ENCODE data around the gene ACAP2. TPM values are rescaled to one million over a fixed set of nuclear protein-coding genes. Genes with fewer than 3 reads are reported as not detected.
A peak's percentile ranks its signal among the peaks of the same experiment; 100 is the strongest.
"Not testable (repeated sequence)": the region's sequence is repeated elsewhere in the genome, so short reads cannot be mapped to it uniquely, and the experiment has no call there.

The ACAP2 gene, protein sequence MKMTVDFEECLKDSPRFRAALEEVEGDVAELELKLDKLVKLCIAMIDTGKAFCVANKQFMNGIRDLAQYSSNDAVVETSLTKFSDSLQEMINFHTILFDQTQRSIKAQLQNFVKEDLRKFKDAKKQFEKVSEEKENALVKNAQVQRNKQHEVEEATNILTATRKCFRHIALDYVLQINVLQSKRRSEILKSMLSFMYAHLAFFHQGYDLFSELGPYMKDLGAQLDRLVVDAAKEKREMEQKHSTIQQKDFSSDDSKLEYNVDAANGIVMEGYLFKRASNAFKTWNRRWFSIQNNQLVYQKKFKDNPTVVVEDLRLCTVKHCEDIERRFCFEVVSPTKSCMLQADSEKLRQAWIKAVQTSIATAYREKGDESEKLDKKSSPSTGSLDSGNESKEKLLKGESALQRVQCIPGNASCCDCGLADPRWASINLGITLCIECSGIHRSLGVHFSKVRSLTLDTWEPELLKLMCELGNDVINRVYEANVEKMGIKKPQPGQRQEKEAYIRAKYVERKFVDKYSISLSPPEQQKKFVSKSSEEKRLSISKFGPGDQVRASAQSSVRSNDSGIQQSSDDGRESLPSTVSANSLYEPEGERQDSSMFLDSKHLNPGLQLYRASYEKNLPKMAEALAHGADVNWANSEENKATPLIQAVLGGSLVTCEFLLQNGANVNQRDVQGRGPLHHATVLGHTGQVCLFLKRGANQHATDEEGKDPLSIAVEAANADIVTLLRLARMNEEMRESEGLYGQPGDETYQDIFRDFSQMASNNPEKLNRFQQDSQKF
- polyA plus RNA-seq (2013, experiment 1 of 2): 28.1 TPM
- 29.2 TPM for polyA plus RNA-seq (2013, experiment 2 of 2)

DNA sequence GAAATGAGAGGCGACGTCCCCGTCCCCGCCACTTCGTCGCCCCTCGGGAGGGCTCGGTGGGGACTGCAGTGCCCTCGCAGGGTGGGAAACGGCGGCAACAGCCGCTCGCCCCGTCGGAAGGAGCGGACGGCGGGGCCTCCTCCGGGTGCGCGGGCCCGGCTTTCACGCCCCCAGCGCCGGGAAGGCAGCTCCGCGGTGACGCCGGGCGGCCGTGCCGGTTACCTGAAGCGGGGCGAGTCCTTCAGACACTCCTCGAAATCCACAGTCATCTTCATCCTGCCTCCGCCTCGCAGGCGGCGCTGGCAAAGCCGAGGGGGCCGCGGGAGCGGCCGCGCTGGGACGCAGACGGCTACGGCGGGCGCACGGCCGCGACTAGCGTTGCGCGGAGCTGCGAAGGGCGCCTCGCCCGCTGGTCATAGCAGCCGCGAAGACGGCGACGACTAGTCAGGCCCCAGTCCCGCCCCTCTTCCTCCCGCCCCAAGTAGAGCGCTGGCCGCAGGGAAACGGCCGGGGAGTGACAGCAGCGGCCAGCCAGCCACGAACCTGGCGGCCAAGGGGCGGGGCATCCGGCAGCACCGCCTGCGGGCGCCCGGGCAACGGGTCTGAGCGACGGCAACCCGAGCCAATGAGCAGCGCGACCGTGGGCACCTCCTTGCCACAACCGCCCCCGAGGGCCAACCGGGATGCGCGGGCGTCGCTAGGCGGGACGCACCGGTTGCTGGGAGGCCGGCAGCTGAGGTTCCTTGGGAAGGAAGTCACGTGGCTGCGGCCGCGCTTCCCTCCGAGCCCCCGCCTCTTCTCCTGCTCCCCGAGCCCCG is at the start of gene ACAP2:
ACAP2 (minus strand) TSS at position 448 of the 818 bp plus-strand sequence; CDS start at position 275, 173 bp downstream.
- H3K27me3 ChIP-seq (ENCODE audit: control insufficient read depth in 1 of 2, insufficient read depth in 1 of 2, low read length in 2 of 2): no peaks in the 10 kb centered on the region
- H3K36me3 ChIP-seq (ENCODE audit: control insufficient read depth in 1 of 2, insufficient read depth in 2 of 2, low read depth in 1 of 2, low read length in 2 of 2): no peaks in the 10 kb centered on the region
- H2AK5ac ChIP-seq (ENCODE audit: low read length, severe bottlenecking): no peak within 1 kb of the TSS
- H3K27ac ChIP-seq (ENCODE audit: low read length, poor library complexity, severe bottlenecking): peak within 1 kb of the TSS; percentile 64
- peak within 1 kb of the TSS; percentile 93 to 94 for H3K4ac ChIP-seq (ENCODE audit: low read depth in 1 of 2, low read length in 2 of 2)
- H3K18ac ChIP-seq (ENCODE audit: low read depth in 1 of 2, low read length in 2 of 2): peak within 1 kb of the TSS; percentile 91 to 99
- peak within 1 kb of the TSS; percentile 97 for H4K8ac ChIP-seq (ENCODE audit: low read length)
- H2BK12ac ChIP-seq (ENCODE audit: low read length in 2 of 2): peak within 1 kb of the TSS; percentile 4 to 61
- H3K4me3 ChIP-seq (ENCODE audit: insufficient read depth in 1 of 2, low read depth in 1 of 2, low read length in 2 of 2): peak within 1 kb of the TSS; percentile 86 to 99
- peak within 1 kb of the TSS; percentile 93 for H3K9ac ChIP-seq (ENCODE audit: low read length)
- H2BK15ac ChIP-seq (ENCODE audit: low read depth, poor library complexity, severe bottlenecking): peak within 1 kb of the TSS; percentile 94
- H3K79me1 ChIP-seq (replicated peaks; ENCODE audit: low read length, poor library complexity, severe bottlenecking): no peaks in the 10 kb centered on the region
- peak within 1 kb of the TSS; percentile 85 for H3K4me2 ChIP-seq (ENCODE audit: low read length, poor library complexity, severe bottlenecking)
- DNase-seq: peak; percentile 99
- no peaks in the 10 kb centered on the region for H3K9me3 ChIP-seq (ENCODE audit: control insufficient read depth, low read length)
- peak within 1 kb of the TSS; percentile 84 for H2AFZ ChIP-seq (ENCODE audit: low read depth, low read length)
- peak within 1 kb of the TSS; percentile 82 for H2BK5ac ChIP-seq (ENCODE audit: low read depth, low read length, poor library complexity, severe bottlenecking)
- peak within 1 kb of the TSS; percentile 75 for H4K91ac ChIP-seq (ENCODE audit: low read length)
- peak within 1 kb of the TSS; percentile 79 for H2BK120ac ChIP-seq (ENCODE audit: low read depth, low read length)
- peak within 1 kb of the TSS; percentile 86 for H3K14ac ChIP-seq (ENCODE audit: low read length in 2 of 2)
- peak within 1 kb of the TSS; percentile 96 to 100 for H3K23ac ChIP-seq (ENCODE audit: low read length in 2 of 2)
- under 1% methylated on average over 75 of the region's 106 CpGs for WGBS
- peaks cover 2% of the 10 kb centered on the region for H3K4me1 ChIP-seq (ENCODE audit: control insufficient read depth, insufficient read depth, low read depth, low read length)

DNA sequence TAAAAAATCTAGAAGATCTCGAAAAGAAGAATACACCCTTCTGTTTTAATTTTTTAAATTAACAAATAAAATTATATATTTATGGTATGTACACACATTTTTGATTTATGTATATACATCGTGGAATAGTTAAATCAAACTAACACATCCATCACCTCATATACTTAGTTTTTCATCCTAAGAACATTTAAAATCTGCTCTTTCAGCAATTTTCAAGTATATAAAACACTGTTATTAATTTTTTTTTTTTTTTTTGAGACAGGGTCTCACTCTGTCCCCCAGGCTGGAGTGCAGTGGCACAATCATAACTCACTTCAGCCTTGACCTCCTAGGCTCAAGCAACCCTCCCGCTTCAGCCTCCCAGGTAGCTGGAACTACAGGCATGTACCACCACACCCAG is 32.8 kb upstream of the ACAP2 start:
- no peak overlapping the region for H2BK120ac ChIP-seq (ENCODE audit: low read depth, low read length)
- no peak overlapping the region for H2BK12ac ChIP-seq (ENCODE audit: low read length in 2 of 2)
- no peaks in the 10 kb centered on the region for H3K79me1 ChIP-seq (replicated peaks; ENCODE audit: low read length, poor library complexity, severe bottlenecking)
- no peak overlapping the region for H2AFZ ChIP-seq (ENCODE audit: low read depth, low read length)
- no peaks in the 10 kb centered on the region for H3K9me3 ChIP-seq (ENCODE audit: control insufficient read depth, low read length)
- H2BK15ac ChIP-seq (ENCODE audit: low read depth, poor library complexity, severe bottlenecking): no peak overlapping the region
- no peak overlapping the region for H2BK5ac ChIP-seq (ENCODE audit: low read depth, low read length, poor library complexity, severe bottlenecking)
- DNase-seq: no peak
- H2AK5ac ChIP-seq (ENCODE audit: low read length, severe bottlenecking): no peak overlapping the region
- no peak overlapping the region for H3K9ac ChIP-seq (ENCODE audit: low read length)
- no peaks in the 10 kb centered on the region for H3K36me3 ChIP-seq (ENCODE audit: control insufficient read depth in 1 of 2, insufficient read depth in 2 of 2, low read depth in 1 of 2, low read length in 2 of 2)
- no peak overlapping the region for H3K4me2 ChIP-seq (ENCODE audit: low read length, poor library complexity, severe bottlenecking)
- H3K4me1 ChIP-seq (ENCODE audit: control insufficient read depth, insufficient read depth, low read depth, low read length): no peaks in the 10 kb centered on the region
- no peak overlapping the region for H3K23ac ChIP-seq (ENCODE audit: low read length in 2 of 2)
- H3K27ac ChIP-seq (ENCODE audit: low read length, poor library complexity, severe bottlenecking): no peak overlapping the region
- no peak overlapping the region for H4K8ac ChIP-seq (ENCODE audit: low read length)
- no peak overlapping the region for H4K91ac ChIP-seq (ENCODE audit: low read length)
- peaks cover 4 to 14% of the 10 kb centered on the region in 2 experiments for H3K27me3 ChIP-seq (ENCODE audit: control insufficient read depth in 1 of 2, insufficient read depth in 1 of 2, low read length in 2 of 2)
- H3K18ac ChIP-seq (ENCODE audit: low read depth in 1 of 2, low read length in 2 of 2): no peak overlapping the region
- H3K14ac ChIP-seq (ENCODE audit: low read length in 2 of 2): no peak overlapping the region
- no peak overlapping the region for H3K4me3 ChIP-seq (ENCODE audit: insufficient read depth in 1 of 2, low read depth in 1 of 2, low read length in 2 of 2)
- WGBS: 100% methylated on average over 1 of the region's 3 CpGs
- H3K4ac ChIP-seq (ENCODE audit: low read depth in 1 of 2, low read length in 2 of 2): no peak overlapping the region

DNA sequence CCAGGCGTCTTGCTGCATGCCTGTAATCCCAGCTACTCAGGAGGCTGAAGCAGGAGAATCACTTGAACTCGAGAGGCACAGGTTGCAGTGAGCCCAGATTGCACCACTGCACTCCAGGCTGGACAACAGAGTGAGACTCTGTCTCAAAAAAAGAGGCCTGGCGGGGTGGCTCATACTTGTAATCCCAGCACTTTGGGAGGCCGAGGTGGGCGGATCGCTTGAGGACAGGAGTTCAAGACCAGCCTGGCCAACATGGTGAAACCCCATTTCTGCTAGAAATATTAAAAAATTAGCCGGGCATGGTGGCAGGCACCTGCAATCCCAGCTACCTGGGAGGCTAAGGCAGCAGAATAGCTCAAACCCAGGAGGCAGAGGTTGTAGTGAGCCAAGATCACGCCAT is 32.3 kb upstream of the ACAP2 start:
- H2AFZ ChIP-seq (ENCODE audit: low read depth, low read length); H3K9ac ChIP-seq (ENCODE audit: low read length); H2BK15ac ChIP-seq (ENCODE audit: low read depth, poor library complexity, severe bottlenecking); H4K91ac ChIP-seq (ENCODE audit: low read length); H3K18ac ChIP-seq (ENCODE audit: low read depth in 1 of 2, low read length in 2 of 2); H3K23ac ChIP-seq (ENCODE audit: low read length in 2 of 2); H3K14ac ChIP-seq (ENCODE audit: low read length in 2 of 2); H2AK5ac ChIP-seq (ENCODE audit: low read length, severe bottlenecking); H3K27ac ChIP-seq (ENCODE audit: low read length, poor library complexity, severe bottlenecking); H3K4me1 ChIP-seq (ENCODE audit: control insufficient read depth, insufficient read depth, low read depth, low read length); H2BK5ac ChIP-seq (ENCODE audit: low read depth, low read length, poor library complexity, severe bottlenecking); H3K4me2 ChIP-seq (ENCODE audit: low read length, poor library complexity, severe bottlenecking); H3K9me3 ChIP-seq (ENCODE audit: control insufficient read depth, low read length); H2BK120ac ChIP-seq (ENCODE audit: low read depth, low read length); DNase-seq; H4K8ac ChIP-seq (ENCODE audit: low read length); H3K79me1 ChIP-seq (replicated peaks; ENCODE audit: low read length, poor library complexity, severe bottlenecking); H2BK12ac ChIP-seq (ENCODE audit: low read length in 2 of 2); H3K4me3 ChIP-seq (ENCODE audit: insufficient read depth in 1 of 2, low read depth in 1 of 2, low read length in 2 of 2); H3K4ac ChIP-seq (ENCODE audit: low read depth in 1 of 2, low read length in 2 of 2); H3K36me3 ChIP-seq (ENCODE audit: control insufficient read depth in 1 of 2, insufficient read depth in 2 of 2, low read depth in 1 of 2, low read length in 2 of 2): not testable (repeated sequence)
- WGBS: 85% methylated on average over 8 of the region's 8 CpGs
- H3K27me3 ChIP-seq (ENCODE audit: control insufficient read depth in 1 of 2, insufficient read depth in 1 of 2, low read length in 2 of 2): peaks cover 4 to 14% of the 10 kb centered on the region in 2 experiments

Measured in mesenchymal stem cell (in vitro differentiated cells and primary cell).